ENCODE data around the gene HRH3.

GRCh38 chr20:62244644-62245108, 24.6 kb upstream of the HRH3 start:
- TF ChIP-seq EZH2 (IDR thresholded peaks at IDR 0.05; ENCODE audit: insufficient read depth, low read length) (no peak), CTCF (IDR thresholded peaks at IDR 0.05; ENCODE audit: insufficient read depth, low read depth, low read length) (no peak)

Measured in astrocyte (in vitro differentiated cells and primary cell).